Chondrocyte (in vitro differentiated cells): ENCODE results near the gene SENP3. TPM values are rescaled to one million over a fixed set of nuclear protein-coding genes. Genes with fewer than 3 reads are reported as not detected.

Experiments
- DNase-seq: peaks from one replicate; pipeline ENCODE4 v3.0.0; 2021; ENCODE audit warnings: mixed read lengths, low spot score
- H3K27ac Mint-ChIP-seq: one replicate; pipeline ENCODE4 v1.8.0; 2021; ENCODE audit warnings: mild to moderate bottlenecking, moderate library complexity, mixed read lengths; ENCODE audit not compliant: unreplicated experiment
- H3K27me3 Mint-ChIP-seq: 2 replicates; pipeline ENCODE4 v1.8.0; 2021; ENCODE audit warnings: low read depth, mixed read lengths
- H3K36me3 Mint-ChIP-seq: 2 replicates; pipeline ENCODE4 v1.8.0; 2021; ENCODE audit warnings: low read depth, mixed read lengths
- H3K4me1 Mint-ChIP-seq: 2 replicates; pipeline ENCODE4 v1.8.0; 2021; ENCODE audit warnings: low read depth, mild to moderate bottlenecking, mixed read lengths
- H3K4me3 Mint-ChIP-seq: one replicate; pipeline ENCODE4 v1.8.0; 2021; ENCODE audit warnings: mild to moderate bottlenecking, moderate library complexity, mixed read lengths; ENCODE audit not compliant: unreplicated experiment
- H3K9me3 Mint-ChIP-seq: 2 replicates; pipeline ENCODE4 v1.8.0; 2021; ENCODE audit warnings: low read depth, mixed read lengths
- total RNA-seq: library from RNA; stranded (reverse); gene quantifications from 3 replicates; pipeline ENCODE4 v1.2.1, GENCODE V29; 2021
- TF ChIP-seq, protein P1 (sequence below): fragments of 200-600 bp; sonication (generic); IDR thresholded peaks from 2 replicates; pipeline ENCODE4 v1.5.0; 2021; ENCODE audit warnings: antibody characterized with exemption, mild to moderate bottlenecking, moderate library complexity

SENP3 gene
- total RNA-seq, 1 donor from 2014 or later, result 49.4 TPM

DNA sequence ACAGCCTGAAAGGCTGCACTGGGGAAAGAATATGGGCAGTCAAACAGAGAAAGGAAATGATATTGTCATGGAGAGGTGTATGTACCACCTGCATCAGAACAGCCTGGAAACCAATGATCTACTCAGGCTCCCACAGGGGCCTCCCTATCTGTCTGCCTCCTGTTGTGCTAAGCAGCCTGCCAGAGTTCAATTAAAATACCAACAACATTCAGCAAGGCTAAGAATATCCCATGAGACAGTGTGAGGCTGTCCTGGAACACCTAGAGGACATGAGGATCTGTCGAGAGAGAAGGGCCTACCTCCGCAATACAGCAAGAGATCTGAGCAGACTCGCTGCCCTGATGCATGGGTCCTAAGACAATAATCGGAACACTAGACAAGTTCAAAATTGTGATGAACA lies 44.6 kb downstream of the SENP3 start:
- no peak overlapping the region for H3K27ac Mint-ChIP-seq
- no peaks in the 10 kb centered on the region for H3K27me3 Mint-ChIP-seq
- peaks cover 21% of the 10 kb centered on the region for H3K4me1 Mint-ChIP-seq
- H3K36me3 Mint-ChIP-seq, result peaks cover 33% of the 10 kb centered on the region
- H3K9me3 Mint-ChIP-seq, result no peaks in the 10 kb centered on the region
- no peak for DNase-seq
- TF ChIP-seq, protein P1, sequence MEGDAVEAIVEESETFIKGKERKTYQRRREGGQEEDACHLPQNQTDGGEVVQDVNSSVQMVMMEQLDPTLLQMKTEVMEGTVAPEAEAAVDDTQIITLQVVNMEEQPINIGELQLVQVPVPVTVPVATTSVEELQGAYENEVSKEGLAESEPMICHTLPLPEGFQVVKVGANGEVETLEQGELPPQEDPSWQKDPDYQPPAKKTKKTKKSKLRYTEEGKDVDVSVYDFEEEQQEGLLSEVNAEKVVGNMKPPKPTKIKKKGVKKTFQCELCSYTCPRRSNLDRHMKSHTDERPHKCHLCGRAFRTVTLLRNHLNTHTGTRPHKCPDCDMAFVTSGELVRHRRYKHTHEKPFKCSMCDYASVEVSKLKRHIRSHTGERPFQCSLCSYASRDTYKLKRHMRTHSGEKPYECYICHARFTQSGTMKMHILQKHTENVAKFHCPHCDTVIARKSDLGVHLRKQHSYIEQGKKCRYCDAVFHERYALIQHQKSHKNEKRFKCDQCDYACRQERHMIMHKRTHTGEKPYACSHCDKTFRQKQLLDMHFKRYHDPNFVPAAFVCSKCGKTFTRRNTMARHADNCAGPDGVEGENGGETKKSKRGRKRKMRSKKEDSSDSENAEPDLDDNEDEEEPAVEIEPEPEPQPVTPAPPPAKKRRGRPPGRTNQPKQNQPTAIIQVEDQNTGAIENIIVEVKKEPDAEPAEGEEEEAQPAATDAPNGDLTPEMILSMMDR, result no peak
- no peak overlapping the region for H3K4me3 Mint-ChIP-seq

DNA sequence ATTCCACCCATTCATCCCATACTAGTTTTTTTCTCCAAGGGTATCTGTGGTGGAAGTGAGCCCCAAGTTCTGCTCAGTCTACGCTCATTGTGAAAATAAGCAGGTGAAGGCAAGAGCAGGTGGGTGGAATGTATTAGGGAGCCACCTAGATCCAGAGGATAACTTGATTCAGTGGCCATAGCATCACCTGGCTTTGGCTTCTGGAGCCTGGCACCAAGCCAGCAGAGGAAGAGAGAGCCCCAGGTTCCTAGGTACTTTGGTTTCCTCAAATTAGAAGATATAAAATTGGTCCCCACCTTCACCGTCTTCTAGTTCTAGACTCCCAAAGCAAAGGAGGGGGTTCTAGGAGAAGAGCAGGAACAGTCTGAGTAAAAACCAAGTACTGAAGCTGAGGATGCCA lies 48.9 kb downstream of the SENP3 start:
- TF ChIP-seq, protein P1, result no peak
- DNase-seq, result no peak
- Mint-ChIP-seq H3K9me3 (no peaks in the 10 kb centered on the region), H3K4me1 (peaks cover 49% of the 10 kb centered on the region), H3K36me3 (peaks cover 8% of the 10 kb centered on the region), H3K27ac (no peak overlapping the region), H3K4me3 (no peak overlapping the region), H3K27me3 (no peaks in the 10 kb centered on the region)

DNA sequence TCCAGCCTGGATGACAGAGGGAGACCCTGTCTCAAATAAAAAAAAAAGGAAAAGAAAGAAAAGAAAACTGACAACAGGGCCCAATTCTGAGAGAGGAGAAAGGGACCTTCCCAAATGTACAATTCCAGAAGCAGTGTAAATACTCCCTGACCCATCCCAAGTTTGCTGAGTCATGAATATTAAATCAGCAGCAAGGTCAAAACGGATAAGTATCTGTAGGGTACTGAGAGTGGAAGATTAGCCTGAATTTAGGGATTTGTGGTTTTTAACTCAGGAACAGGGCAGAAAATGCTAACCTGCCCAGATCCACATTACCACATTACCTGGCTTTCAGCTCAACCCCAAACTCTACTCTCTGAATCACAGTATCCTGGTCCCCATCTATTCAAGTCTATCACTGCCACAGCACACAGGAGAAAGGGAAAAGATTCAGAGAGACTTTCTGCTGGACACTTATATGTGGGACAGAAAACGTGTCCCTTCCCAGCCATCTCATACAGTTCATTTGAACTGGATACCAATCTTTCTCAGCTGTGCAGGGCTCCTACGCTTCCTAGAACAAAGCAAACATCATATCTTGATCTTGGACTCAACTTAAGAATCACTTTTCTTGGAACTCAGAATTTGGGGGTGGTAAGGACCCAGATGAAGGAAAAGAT lies 50.0 kb downstream of the SENP3 start:
- TF ChIP-seq, protein P1, result no peak
- DNase-seq, result no peak
- Mint-ChIP-seq H3K27ac (peak overlapping the region; percentile 85), H3K4me1 (peaks cover 43% of the 10 kb centered on the region), H3K4me3 (peak overlapping the region; percentile 83), H3K27me3 (no peaks in the 10 kb centered on the region), H3K9me3 (no peaks in the 10 kb centered on the region), H3K36me3 (no peaks in the 10 kb centered on the region)

DNA sequence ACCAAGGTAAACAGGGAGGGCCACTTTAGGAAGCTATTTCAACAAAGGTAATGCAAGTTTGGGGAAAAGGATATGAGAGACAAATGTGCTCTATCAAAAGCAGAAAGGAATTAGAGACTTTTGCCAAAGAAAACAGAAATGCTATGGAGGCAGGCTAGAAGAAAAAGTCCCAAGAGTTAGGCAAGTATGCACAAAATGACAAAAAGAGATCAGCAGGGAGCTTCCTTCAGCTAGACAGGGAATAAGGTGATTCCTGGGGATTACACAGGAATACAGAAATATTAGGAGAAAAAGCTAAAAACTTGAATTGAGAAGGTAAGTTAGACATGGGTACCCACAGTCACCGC lies 50.5 kb downstream of the SENP3 start:
- TF ChIP-seq, protein P1, result no peak
- Mint-ChIP-seq H3K27me3 (no peaks in the 10 kb centered on the region), H3K36me3 (no peaks in the 10 kb centered on the region), H3K9me3 (no peaks in the 10 kb centered on the region), H3K4me1 (peaks cover 43% of the 10 kb centered on the region), H3K27ac (peak overlapping the region; percentile 85), H3K4me3 (peak overlapping the region; percentile 83)
- DNase-seq, result no peak

DNA sequence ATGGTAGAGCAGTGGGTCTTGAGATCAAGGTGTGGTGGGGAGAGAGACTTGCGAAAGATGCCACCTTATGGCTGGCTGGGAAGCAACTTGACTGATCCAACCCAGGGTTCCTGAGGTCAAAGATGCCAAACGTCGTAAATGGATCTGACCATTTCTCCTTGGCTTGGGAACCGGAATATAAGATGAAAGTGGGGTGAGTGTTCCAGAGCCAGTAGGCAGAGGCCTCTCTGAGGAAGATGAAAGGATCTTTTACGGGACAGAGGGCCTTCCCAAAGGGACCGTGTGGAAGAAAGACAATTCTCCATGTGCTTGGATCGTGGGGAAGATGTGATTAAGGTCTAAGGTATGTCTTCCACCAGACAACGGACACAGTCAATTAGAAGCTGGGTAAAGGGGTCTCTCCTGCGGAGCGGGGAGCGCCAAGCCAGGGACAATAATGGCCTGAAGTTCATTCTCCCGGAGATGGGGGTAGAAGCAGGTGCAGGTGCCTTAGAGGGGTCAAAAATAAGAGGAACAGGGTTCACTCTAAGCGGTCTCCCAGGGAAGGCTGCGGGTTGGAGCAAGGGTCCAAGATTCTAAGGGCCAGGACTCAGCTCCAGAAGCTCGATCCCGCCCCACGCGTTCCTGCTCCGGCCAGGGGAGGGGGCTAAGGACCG lies 52.2 kb downstream of the SENP3 start:
- DNase-seq, result no peak
- peaks cover 43% of the 10 kb centered on the region for H3K4me1 Mint-ChIP-seq
- H3K4me3 Mint-ChIP-seq, result peak overlapping the region; percentile 83
- no peaks in the 10 kb centered on the region for H3K9me3 Mint-ChIP-seq
- H3K36me3 Mint-ChIP-seq, result no peaks in the 10 kb centered on the region
- no peaks in the 10 kb centered on the region for H3K27me3 Mint-ChIP-seq
- peak overlapping the region; percentile 86 for H3K27ac Mint-ChIP-seq
- TF ChIP-seq, protein P1, result no peak
